Measurements from ENCODE around the gene ROR2.

ROR2 gene

DNA sequence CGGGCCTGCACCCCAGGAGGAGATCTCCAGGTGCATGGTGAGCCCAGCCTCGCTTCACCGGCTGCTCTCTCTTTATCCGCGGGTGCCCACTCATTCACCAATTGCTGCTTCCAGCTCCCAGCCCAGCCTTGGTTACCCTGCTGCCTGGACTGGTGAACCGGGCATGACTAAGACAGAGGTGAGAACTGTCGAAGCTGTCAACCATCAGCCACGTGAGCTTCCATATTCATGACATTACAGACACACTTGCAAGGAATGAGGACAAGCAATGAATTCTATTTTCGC is 220.5 kb downstream of the ROR2 start:
- in situ Hi-C loops (cut with HindIII; ENCODE audit: low sequenced_read_pairs) = no loop called here

DNA sequence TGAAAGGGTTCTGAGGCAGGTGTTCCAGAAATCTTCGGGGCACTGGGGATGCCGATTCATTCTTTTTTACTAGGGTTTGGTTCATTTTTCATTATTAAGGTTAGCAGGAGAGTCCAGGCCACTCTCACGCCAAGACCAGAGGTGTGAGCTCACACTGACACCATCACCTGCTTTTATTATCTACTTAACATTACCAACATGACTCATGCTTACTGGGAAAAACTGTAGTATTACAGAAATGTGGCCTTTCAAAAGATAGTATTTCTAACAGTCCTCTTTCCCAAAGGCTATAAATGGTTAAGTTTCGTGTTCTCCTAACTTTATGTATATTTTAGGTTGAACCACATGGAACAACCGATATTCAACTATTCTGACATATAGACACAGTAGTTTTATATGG is 222.1 kb downstream of the ROR2 start:
- in situ Hi-C loops (cut with HindIII; ENCODE audit: low sequenced_read_pairs) = no loop called here

DNA sequence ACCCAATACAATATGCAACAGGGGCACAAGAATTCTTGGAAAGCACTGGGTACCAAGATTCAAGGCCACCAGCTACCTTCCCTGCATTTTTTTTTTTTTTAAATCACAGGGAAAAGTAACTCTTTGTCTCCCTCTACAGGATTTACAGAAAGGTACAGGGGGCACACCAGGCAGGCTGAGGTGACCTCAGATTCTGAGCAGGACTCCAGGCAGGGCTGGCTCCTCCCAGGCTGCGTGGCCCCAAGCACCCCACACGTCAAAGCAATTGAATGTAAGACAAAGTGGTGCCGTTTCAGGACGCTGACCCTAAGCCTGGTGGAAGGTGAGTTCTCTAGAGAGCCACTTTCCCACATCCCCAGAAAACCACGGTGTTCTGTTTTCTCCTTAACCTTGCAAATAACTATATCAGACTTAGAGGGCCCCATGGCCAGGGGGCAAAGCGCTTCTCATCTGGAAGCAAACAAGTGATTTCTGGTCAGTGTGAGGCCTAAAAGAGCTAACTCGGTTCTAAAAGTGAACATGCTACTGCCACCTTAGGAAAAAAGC is 222.6 kb downstream of the ROR2 start:
- in situ Hi-C loops (cut with HindIII; ENCODE audit: low sequenced_read_pairs) = no loop called here

DNA sequence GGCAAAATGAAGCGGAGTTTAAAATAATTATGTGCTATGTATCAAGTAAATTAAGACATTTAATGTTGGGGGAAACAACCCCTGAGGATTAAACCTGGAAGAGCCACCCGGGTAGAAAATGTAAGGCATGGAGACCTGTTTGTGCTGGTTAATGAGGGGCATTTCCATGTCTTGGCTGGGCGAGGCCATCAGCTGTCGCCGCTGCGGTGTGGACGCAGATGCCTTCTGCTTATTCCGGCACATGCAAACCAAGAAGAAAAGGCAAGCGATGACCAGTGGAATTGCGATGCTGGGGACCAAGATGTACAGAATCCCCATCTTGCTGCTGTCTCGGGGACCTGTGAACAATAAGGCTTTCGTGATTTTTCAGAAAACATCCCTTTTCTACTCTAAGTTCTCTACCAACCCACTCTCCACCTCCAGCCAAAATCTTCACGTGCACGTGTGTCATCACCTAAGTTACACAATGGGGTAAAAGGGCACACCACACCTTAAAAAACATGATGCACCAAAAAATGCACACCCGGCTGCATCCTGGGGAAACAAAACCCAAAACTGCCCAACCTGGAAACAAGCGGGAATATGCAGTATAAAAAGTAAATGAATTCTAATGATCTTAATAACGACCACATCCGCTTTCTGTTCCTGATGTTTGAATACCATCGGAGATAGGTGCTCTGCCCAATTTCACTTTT is 223.5 kb downstream of the ROR2 start:
- in situ Hi-C loops (cut with HindIII; ENCODE audit: low sequenced_read_pairs) = no loop called here

DNA sequence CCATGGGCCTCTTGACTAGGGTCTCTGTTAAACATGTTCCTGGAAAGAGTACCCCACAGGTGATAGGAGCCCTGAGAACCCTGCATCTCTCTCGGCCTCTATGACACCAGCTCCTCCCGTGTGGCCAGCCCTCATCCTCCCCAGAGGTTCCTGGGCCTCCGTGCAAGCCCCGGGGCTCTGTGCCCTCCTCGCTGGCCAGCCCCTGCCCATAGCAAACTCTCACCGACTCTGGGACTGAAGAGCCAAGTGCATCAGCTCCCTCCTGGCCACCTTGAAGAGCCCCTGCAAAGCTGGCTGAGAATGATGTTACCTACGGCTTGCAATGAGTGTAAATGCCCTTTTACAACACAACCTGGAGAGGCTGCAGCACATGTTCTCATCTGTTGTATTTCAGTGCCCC is 224.4 kb downstream of the ROR2 start:
- in situ Hi-C loops (cut with HindIII; ENCODE audit: low sequenced_read_pairs) = no loop called here

DNA sequence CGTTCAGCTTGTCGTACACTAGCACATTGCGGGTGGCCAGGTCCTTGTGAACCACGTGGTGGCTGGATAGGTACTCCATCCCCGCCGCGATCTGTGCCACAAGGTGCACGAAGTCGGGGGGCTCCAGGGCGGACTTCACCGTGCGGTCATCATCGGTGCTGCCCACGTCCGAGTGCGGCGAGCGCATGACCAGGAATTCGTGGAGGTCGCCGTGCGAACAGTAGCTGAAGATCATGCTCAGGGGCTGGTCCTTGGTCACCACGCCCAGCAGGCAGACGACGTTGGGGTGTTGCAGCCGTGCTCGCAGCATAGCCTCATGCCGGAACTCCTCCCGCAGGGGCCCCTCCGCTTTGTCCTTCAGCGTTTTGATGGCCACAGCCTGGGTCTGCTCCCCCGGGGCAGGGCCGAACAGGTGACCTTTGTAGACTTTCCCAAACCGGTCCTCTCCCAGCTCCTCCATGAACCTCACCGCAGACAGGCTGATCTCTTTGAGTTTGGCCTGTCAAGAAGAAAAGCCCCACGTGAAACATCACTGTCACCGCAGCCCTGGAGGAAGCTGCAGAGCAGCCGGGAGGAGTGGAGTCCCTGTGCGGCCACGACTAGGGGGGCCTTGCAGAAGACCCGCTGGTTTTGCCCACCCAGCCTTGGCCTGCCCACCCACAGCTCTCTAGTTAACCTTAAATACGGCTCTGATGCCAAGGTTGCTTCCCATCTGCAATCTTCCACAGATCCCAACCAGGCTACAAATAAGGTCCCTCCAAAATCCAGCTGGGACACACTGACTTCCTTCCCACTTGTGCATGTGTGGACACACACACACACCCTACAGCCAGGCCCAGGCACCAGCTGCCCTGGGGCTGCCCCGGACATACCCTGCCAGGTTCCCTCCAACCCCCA is 225.2 kb downstream of the ROR2 start:
- in situ Hi-C loops (cut with HindIII; ENCODE audit: low sequenced_read_pairs) = no loop called here

DNA sequence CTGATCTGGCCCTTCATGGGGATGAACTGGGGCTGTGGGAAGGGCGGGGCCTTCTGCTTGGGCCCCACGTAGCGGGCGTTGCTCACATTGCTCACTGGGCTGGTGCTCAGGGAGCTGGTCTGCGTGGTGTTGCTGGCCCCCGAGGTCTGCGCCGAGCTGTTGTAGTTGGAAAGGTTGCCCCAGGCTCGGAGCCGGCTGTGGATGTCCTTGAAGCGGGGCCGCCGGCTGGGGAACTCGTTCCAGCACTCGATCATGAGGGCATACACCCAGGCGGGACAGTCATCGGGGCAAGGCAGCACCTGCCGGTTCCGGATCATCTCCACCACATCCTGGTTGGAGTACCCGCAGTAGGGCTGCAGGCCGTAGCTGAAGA is 226.0 kb downstream of the ROR2 start:
- in situ Hi-C loops (cut with HindIII; ENCODE audit: low sequenced_read_pairs) = no loop called here

DNA sequence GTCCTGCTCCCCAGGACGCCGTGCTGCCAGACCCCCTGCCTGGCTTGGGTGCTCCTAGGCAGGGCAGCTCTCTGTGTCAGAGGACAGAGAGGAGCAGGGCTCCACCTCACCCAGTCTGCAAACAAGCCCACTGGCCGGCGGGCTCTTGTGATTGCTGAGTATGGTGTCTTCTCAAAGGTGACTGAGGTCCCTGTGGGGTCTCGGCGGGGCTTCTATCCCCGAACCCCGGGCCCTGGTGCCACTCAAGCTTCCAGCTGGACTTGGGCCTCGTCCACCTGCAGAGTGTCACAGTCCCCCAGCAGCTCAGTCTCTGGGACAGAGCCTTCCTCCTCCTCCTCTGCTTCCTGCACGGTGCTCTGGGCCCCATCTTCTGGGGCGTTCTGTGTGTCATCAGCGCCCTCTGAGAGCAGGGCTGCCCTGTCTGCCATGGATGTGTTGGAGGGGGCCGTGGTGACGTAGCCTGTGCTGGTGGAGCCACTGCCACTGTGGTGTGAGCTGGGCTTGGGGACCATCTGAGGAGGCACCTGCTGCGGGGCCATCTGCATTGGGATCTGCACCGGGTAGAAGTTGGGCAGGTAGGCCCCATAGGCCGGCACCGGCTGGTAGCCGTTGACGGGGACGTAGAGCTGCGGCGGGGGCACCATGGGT is 226.5 kb downstream of the ROR2 start:
- in situ Hi-C loops (cut with HindIII; ENCODE audit: low sequenced_read_pairs) = no loop called here

DNA sequence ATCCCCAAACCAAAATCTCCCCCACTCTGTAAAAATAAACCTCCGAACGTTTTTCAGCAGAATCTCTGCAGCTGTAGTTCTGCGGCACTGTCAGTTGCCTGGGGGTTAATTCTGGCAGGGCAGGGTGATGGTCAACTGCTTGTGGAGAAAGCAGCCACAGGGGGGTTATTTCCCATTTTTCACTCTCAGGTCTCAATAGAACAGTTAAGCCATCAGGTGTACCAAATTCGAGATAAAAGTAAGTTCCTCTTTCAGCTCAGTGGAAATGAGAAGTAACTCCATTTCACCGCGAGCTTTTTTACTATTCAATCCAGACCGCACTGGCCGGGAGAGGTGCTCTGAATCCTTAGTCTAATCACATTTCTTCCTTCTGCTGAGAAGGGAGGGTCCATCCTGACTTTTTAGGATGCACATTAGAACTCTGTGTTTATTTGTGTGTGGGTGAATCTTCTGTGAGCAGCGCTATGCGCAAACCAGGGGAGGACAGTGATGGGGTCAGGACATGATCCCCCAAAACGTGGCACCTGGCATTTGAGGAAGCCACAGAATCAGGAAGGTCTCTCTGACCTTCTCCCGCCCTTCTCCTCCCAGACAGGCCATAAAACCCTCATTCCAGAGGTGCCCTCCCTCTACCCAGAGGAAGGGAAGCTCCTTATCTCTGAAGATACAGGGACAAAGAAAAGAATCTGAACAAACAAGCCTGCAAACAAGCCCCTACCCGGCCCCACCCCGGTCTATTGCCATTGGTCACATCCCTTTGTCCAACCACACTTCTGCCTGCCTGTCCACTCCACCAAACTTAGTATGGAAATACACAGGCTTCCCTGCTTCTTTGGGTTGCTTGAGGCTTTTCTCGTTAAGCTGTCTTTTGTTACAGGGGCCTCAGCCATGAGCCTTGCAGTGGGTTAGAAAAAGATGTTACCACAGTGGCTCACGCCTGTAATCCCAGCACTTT is 229.0 kb downstream of the ROR2 start:
- in situ Hi-C loops (cut with HindIII; ENCODE audit: low sequenced_read_pairs) = no loop called here

DNA sequence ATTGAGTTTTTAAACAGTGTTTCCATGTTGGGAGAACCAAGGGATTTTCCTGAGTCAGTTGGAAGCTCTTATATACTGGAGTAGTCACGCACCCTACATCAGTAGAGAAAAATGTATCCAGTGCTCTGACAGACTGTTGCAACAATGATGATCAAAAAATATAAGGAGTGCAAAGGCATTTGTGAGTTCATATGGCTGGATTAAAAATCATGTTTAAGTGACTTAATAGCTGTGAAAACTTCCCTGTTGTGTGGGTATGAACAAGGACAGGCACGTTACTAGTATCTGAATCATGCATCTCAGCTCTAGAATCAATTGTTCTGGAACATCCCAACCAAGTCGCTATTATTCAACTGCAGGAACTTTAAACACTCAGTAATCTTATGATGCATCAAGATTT is 229.7 kb downstream of the ROR2 start:
- in situ Hi-C loops (cut with HindIII; ENCODE audit: low sequenced_read_pairs) = no loop called here

DNA sequence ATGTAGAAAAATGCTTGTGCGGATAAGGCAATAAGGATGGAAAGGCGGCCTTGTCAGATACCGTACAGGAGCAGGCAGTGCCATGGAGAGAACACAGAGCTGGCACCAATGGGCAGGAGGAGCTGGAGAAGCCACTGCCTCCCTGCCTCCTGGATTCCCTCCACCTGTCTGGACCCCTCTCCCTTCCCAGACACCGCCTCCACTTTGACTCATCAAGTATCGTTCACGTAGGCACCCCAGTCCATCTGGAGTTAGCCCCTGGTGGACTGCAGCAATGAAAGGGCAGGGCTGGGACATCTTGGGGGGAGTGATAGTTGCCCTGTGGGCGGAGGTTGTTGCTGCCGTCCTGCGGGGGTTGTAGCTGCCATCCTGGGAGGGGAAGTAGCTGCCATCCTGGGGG is 232.0 kb downstream of the ROR2 start:
- in situ Hi-C loops (cut with HindIII; ENCODE audit: low sequenced_read_pairs) = no loop called here

DNA sequence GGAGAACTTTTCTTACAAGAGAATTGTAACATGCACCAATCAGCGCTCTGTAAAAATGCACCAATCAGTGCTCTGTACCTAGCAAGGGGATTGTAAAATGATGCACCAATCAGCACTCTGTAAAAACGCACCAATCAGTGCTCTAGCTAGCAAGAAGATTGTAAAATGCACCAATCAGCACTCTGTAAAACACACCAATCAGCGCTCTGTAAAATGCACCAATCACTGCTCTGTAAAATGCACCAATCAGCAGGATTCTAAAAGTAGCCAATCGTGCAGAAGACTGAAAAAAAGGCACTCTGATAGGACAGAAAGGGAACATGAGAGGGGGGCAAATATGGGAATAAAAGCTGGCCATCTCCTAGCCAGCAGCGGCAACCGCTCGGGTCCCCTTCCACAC is 233.2 kb downstream of the ROR2 start:
- in situ Hi-C loops (cut with HindIII; ENCODE audit: low sequenced_read_pairs) = no loop called here

DNA sequence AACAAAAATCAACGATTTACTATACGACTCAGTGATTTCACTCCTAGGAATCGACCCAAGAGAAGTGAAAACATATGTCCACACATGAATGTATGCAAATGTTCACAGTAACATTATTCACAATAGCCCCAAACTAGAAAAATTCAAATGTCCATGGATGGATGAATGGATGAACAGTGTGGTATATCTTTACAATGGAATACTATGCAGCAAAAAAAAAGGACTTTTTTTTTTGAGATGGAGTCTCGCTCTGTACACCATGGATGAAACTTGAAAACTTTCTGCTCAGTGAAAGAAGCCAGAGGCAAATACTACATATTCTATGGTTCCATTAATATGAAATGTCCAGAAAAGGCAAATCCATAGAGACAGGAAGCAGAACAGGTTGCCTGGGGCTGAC is 233.8 kb downstream of the ROR2 start:
- in situ Hi-C loops (cut with HindIII; ENCODE audit: low sequenced_read_pairs) = no loop called here

DNA sequence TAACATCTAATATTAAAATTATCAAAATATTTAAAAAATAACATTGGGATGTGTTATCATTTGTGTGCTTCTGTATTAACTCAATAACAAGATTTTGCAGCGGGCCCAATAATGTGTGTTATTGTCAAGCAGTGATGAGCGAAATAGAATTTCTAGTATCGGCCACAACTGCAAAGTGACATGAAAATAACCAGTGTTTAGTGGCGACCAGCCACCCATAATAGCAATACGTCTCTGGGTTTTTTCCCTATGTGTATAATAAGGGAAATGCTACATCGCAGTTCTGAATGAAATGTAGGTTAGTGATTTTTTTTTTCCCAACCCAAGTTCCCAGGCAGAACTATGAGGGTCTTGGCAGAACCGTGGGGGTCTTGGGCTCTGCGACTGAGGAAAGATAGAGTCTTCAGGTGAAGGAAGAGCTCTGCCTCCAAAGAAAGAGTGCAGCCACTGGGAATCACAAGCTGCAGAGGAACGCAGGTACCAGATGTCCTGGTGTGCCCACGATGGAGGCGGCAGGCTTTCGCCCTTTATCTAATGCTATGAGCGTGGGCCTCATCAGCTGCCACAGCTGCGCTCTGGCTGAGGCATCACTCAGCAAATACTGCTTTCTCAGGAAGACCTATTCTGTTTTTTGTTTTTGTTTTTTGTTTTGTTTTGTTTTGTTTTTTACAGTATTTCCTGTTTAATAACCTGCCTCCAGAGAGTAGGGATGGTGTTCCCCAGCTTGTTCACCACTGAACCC is 235.0 kb downstream of the ROR2 start:
- in situ Hi-C loops (cut with HindIII; ENCODE audit: low sequenced_read_pairs) = no loop called here

DNA sequence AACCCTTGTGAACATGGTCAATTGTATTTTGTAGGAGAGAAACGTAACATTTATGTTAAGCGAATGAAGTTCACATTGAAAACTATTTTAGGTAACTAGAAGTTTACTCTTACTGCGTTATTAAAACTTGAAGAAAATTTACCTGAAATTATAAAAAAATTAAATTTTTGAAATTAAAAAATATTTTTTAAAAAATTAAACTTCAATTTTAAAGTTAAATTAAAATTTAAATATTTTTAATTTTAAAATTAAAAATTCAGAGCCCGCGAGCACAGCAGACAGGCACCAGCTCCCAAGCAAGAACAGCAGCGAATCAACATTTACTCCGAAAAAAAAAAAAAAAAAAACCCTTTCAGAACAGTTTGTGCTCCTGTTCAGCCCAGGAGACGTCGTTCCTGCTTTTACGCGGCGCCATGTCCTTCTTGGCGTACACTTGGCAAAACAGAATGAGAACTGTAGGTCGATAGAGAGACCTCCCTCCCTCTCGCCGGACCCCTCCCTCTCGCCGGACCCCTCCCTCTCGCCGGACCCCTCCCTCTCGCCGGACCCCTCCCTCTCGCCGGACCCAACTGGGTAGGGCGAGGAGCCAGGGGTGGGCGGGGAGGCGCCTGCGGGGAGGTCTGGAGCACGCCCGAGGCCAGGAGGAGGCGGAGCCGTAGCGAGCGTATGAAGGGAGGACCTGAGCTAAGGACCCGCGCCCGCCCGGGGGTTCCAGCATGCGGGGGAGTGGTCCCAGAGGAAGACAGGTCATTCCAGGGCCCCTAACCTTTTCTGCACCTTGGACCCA is 235.8 kb downstream of the ROR2 start:
- in situ Hi-C loops (cut with HindIII; ENCODE audit: low sequenced_read_pairs) = no loop called here

DNA sequence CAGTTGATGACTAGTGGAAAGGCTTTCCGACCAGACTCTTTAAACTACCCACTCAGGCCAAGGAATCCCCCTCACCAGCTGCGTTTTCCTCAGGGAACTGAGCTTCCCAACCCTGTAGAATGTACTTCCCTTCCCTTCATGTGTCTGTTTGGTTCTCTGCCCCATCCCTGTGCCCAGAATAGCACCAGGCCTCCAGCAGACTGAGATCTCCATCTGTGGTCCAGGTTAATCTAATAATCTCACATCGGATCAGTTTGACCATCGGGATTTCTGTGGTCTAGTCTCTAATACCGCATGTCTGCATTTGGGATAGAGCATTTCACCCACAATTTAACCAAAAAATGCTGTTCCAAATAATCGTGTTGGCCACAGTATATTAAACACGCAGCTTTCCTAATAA is 237.2 kb downstream of the ROR2 start:
- in situ Hi-C loops (cut with HindIII; ENCODE audit: low sequenced_read_pairs) = no loop called here

DNA sequence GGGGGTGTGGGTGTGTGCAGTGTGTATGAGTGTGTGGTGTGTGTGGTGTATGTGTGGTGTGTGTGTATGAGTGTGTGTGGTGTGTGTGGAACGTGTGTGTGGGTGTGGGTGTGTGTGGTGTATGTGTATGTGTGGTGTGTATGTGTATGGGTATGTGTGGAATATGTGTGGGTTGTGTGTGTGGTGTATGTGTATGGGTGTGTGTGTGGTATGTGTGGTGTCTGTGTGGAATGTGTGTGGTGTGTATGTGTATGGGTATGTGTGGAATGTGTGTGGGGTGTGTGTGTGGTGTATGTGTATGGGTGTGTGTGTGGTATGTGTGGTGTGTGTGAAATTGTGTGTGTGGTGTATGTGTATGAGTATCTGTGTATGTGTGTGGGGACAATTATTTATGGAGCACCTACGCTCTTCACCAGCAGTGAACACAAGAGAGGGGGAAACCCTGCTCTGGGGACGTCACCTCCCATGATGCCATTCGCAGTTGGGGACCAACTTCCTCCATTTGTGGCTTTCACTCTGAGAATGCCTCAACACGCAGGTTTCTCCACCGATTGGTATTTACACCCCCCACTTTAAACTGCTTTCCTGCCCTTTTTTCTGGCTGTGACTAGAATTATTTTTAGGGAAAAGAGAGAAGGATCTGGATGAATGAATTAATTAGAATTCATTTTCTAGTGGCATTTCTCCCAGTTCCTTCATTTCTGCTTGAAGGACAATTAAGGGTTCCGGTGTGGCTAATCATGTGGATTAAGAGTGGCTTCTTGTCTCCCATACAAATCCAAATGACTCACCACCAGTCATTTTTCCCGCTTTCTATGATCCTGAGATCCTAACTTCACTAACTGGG is 238.1 kb downstream of the ROR2 start:
- in situ Hi-C loops (cut with HindIII; ENCODE audit: low sequenced_read_pairs) = no loop called here

DNA sequence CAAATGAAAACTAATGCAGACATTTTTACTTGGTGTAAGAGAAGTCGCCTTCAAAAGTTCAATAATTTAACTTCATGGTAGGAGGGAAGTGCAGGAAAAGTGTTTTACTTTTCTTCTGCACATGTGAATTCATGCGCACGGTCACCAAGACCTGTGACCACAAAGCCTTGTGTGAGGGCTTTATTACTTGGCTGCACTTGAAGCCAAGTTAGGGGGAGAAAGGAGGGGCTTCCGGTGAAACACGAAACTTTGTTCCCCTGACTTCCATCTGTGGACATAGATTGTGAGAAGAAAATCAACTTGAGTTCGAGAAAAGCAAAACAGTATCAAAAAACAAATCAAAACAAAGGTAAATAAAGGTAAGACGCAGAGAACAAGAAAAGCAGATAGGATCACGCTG is 239.9 kb downstream of the ROR2 start:
- in situ Hi-C loops (cut with HindIII; ENCODE audit: low sequenced_read_pairs) = no loop called here

Measured in endothelial cell of hepatic sinusoid (primary cell).